ENCODE results near the gene CMTR2. TPM values are rescaled to one million over a fixed set of nuclear protein-coding genes. Genes with fewer than 3 reads are reported as not detected.
"Not testable (repeated sequence)": the region's sequence is repeated elsewhere in the genome, so short reads cannot be mapped to it uniquely, and the experiment has no call there.

CMTR2 gene, protein sequence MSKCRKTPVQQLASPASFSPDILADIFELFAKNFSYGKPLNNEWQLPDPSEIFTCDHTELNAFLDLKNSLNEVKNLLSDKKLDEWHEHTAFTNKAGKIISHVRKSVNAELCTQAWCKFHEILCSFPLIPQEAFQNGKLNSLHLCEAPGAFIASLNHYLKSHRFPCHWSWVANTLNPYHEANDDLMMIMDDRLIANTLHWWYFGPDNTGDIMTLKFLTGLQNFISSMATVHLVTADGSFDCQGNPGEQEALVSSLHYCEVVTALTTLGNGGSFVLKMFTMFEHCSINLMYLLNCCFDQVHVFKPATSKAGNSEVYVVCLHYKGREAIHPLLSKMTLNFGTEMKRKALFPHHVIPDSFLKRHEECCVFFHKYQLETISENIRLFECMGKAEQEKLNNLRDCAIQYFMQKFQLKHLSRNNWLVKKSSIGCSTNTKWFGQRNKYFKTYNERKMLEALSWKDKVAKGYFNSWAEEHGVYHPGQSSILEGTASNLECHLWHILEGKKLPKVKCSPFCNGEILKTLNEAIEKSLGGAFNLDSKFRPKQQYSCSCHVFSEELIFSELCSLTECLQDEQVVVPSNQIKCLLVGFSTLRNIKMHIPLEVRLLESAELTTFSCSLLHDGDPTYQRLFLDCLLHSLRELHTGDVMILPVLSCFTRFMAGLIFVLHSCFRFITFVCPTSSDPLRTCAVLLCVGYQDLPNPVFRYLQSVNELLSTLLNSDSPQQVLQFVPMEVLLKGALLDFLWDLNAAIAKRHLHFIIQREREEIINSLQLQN
- polyA plus RNA-seq (ENCODE audit: insufficient read length in 3 of 3): 10 to 100 TPM; 41.5 to 46.0 (median 45.9) TPM

DNA sequence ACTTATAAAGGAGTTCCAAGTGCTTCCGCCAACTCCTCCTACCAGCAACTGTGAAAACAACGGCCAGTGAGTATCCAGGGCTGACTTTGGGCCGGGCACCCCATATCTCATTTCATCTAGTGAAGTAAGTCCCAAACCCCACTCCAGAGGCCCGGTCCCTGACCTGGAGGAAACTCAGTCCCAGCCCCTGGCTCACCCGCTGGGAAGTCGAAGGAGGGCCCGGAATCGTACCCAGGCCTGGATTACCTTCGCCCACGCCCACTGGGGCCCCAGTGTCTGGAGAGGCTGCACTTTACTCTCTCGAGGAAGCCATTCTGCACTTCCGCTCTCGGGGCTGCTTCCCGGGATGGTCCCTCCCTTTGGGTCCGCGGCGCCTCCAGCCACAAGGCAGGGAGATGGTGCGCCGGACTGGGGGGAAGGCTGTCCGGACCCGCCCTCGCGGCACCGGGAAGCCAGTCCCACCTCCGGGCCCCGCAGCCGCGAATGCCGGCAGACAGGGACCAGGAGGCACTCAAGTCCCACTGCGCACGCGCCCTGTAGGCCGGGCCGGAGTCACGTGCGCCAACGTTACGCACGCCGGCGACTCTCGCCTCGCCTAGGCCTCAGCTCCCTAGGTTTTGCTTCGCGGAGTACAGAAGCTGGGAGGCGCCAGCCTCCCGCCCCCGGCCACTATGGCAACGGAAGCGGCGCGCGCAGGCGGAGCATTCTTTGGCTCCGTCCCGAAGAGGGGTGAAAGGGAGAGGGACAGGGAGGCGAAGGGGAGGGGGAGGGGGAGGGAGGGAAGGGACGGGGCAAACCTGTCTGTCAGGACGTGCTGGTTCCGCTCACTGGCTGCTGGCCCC, at the start of gene CMTR2:
Gene CMTR2 (minus strand): TSS at position 513 of the 842 bp plus-strand sequence. CDS start 3,482 bp downstream, outside the sequence.
- DNase-seq (ENCODE audit: low read depth in 3 of 3, low spot score in 2 of 3): peak; percentile 85 to 93 (median 88)

DNA sequence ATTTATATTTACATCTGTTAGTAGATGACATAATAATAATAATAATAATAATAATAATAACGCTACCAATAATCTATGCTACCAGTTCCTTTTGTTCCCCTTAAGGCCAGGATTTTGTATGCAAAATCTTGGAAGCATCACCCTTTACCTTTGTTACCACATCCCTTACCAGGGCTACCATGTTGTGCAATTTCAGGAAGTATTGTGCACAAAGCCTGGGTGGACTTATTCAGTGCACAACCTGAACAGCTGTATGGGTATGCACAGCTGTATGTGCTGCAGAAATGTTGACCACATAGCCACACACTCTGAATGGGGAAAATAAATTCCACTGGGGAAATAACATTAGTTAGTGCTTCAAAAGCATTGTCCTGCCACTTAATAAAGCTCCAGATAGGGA, 49.4 kb upstream of the CMTR2 start:
- DNase-seq (ENCODE audit: low read depth in 3 of 3, low spot score in 2 of 3): no peak

DNA sequence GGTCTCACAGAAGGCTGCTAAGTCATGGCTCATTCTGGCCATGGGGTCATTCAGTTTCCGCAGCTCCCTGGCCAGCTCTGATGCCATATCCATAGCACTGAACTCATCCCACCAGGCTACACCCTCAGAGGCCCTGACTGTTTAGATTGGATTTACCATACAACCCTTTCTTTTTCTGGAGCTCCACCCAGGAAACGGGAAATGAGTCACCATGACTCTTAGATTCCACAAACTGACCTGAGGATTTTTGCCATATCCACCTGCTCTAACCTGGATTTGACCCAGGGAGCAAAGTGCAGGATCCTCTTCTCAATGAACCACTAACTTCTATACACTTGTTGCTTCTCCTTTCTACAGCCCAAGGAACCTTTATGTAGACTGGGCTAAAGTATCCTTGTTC, 49.0 kb upstream of the CMTR2 start:
- DNase-seq (ENCODE audit: low read depth in 3 of 3, low spot score in 2 of 3): no peak

DNA sequence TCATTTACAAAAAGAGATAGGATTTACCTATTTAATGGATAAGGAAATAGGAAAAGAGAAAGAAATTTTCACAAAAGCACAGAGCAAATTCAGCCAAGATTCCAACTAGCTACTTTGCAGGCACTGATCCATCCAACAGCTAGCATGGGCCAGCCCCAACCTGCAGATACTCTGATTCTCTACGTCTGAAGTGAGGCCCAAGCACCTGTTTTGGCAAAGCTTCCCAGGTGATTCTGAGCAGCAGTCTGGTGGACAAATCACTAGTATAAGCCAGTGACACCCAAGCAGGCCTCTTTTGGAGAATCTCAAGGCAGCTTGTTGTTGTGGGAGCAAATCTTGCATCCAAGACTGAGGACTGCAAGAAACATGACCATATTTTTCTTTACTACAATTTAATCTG, 48.4 kb upstream of the CMTR2 start:
- DNase-seq (ENCODE audit: low read depth in 3 of 3, low spot score in 2 of 3): no peak

DNA sequence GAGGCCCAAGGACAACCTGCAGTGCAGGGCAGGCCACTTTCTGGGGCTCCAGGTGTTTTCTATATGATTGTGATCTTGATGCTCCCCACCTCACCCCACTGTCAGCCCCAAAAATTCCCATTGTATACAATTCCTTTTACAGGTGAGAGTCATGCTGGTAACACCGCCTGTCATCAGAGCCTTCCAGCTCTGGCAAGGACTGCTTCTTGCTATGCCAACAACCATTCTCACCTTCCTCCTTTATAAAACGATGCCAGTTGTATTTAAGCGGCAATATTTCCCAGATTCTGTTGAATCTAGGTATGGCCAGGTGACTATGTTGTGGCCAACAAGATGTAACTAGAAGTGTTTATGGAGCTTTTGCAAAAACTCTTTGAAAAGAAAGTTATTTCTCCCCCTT, 38.9 kb upstream of the CMTR2 start:
- no peak for DNase-seq (ENCODE audit: low read depth in 3 of 3, low spot score in 2 of 3)

DNA sequence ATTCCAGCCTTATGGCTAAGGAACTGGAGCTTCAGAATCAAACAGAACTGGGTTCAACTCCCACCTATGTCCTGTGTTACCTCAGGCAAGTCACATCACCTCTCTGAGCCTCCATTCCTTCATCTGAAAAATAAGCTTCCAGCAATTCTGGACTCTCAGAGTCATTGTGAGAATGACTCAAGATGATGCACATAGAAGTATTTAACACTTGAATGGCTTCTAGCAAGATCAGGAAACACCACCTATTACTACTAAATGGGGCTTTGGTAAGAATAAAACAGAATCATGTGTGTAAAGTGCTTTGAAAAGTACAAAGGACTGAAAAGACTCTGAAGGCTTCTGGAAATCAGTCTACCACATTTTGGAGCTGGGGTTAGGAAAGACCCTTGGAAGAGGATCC, 38.5 kb upstream of the CMTR2 start:
- DNase-seq (ENCODE audit: low read depth in 3 of 3, low spot score in 2 of 3): no peak

DNA sequence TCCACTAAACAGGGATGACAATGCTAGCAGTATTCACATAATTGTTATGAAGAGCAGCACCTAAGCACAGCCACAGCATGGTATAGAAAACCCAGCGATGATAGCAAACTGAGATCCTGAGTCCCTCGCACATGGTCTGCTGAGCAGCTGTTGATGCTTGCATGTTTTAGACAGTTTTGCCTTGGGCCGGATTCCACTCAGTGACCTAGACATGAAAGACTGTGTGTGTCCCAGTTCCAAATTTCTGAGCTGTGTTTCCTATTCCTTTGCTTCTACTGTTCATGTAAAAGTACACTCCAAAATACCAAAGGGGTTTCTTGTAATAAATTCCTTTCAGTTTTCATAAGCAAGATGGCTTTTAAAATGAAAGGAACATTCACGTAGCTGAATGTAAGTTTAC, 30.8 kb upstream of the CMTR2 start:
- DNase-seq (ENCODE audit: low read depth in 3 of 3, low spot score in 2 of 3): no peak

DNA sequence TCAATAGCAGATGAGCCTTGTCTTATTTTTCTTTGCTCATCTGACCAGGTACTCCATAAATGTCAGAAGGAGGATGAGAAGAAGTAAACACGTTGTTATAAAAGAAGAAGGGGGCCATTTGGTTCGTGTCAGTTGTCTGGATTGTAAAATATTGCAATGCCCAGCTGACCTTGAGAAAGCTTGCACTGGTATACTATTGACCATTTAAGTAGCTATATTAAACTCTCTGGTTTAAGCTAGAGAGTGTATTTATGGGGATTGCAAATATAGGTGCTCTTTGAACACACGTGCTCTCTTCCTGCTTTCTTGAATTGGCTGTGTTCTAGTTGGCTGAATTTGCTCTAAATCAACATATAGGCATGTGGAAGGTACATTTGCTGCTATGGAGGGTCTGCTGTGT, 26.1 kb upstream of the CMTR2 start:
- DNase-seq (ENCODE audit: low read depth in 3 of 3, low spot score in 2 of 3): no peak

DNA sequence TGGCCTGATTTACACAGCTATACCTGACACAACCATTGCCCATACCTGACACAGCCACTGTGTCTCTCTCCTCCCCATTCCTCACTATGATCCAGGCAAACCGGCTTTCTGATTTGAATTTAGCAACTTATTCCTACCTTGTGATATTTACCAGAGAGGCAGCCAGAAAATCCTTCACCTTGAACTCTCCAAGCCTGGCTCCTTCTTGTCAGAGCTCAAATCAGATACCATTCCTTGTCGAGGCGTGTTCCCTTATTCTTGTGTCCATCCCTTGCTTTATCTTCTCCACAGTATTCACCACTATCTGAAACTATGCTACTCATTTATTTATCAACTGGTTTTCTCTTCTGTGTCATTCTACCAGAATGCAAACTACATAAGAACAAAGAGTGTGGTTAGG, 24.4 kb upstream of the CMTR2 start:
- DNase-seq (ENCODE audit: low read depth in 3 of 3, low spot score in 2 of 3): not testable (repeated sequence)

DNA sequence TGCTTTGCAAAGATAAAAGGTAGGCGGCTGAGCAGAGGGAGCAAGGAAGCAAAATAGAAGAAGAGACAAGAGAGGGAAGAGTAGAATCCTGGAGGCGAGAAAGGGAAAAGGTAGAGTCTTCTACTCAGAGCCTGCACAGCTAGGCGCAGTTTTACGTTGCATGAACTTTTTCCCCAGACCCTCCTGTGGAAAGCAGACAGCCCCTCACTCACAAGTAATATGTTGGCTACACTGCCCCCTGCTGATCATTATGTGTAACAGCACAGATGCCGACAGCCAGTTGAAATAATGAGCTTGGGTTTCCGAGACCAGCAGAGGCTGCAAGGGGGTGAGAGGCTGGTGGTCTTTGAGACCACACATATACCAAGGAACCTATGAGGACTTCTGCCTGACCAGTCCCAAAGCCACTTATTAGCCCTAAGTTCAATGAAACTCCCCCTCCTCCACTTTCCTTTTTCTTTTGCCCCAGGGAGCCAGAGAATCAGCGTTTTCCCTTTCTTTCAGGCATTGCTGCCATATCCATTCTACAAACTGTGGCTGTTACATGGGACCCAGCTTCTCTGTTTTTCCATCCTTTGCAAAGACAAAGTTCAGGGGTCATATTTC, 22.5 kb upstream of the CMTR2 start:
- no peak for DNase-seq (ENCODE audit: low read depth in 3 of 3, low spot score in 2 of 3)

DNA sequence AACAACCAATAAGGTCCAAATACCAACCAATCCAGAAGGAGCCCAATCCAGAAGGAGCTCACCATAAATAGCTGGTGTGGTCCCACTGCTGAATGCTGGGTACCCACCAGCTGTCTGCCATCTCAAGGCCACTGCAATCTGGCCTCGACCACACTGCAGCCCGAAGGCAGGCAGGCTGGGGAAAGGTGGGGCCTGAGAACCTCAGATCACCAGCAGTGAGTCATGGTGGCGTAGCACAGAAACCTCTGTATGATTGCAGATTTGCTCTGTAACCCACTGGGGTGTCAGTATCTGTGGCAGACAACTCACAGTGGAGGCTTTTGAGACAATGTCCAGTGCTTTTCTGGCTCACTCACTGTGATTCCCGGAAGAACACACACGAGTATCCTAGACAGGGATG, 14.7 kb upstream of the CMTR2 start:
- no peak for DNase-seq (ENCODE audit: low read depth in 3 of 3, low spot score in 2 of 3)

DNA sequence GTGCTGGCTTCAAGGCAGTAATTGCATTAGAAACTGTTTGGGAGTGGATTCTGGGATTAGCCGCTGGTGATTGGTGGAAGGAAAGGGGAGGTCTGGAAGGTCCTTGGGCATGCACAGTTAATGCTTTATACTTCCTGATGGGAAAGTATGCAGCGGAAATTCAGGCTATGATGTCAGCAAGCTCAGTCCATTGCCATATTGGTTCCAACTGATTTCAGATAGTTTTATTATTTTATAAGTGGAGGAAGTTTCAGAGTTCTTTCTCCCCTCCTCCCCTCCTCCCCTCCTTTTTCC, 8.1 kb upstream of the CMTR2 start:
- DNase-seq (ENCODE audit: low read depth in 3 of 3, low spot score in 2 of 3): no peak

DNA sequence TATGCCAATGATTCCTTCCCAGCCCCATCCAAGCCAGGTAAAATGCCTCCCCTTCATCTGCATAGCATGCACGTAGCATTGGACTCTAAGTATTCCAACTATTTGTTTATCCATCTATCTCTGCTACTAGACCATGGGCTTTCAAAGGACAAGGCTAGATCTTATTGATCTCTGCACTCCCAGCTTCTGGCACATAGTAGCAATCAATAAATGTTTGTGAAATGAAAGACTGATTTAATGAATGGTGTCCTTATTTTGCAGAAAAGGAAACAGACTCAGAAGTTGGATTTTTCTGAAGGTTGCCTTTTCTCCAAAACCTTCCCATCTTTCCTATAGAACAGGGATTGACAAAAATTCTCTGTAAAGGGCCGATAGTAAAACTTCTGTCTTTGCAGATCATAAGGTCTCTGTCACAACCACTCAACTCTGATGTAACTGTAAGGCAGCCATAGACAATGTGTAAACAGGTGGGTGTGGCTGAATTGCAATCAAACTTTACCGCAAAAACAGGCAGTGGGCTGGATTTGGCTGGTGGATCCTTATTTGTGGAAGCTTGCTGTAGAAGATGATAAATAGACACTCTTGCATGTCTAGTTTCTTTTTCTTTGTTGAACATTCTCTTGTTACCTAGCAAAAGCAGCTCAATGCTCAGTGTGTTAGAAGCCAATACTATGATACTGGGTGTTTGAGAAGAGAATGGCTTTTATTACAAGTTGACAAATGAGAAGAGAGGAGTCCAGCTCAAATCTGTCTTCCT, 7.6 kb upstream of the CMTR2 start:
- DNase-seq (ENCODE audit: low read depth in 3 of 3, low spot score in 2 of 3): no peak

DNA sequence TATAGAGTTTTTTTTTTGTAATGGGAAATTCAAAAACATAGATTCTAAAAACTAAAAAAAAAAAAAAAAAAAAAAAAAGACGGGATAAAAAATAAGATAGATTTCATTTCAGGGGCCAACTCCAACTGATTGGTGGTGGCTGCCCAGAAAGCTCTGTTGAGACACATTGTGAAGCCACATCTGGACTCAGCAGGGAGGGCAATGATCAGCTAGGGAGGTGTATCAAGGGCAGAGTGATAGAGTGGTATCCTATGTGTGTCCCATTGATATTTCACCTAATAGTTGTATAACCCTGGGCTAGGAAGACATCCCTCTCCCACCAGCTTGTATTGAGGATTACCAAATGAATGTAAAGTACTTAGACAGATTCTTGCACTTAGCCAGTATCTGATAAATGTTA, 6.7 kb upstream of the CMTR2 start:
- DNase-seq (ENCODE audit: low read depth in 3 of 3, low spot score in 2 of 3): no peak

DNA sequence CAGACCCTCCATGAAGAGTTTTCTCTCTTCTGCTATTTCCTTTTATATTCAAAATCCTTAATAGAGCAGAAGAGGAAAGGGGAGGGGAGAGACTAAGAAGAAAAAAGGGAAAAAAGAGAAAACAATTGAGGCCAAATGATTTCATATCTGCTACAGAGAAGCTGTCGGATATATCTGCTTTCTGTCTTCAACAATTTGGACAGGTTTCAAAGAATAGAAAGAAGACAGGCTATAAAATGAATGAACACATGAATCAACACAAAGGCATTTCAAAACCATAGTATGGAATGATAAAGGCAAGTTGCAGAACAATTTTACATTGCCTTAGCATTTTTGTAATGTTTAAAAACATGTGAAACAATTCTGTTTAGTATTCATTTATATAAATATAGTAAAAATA, 4.7 kb upstream of the CMTR2 start:
- DNase-seq (ENCODE audit: low read depth in 3 of 3, low spot score in 2 of 3): no peak

DNA sequence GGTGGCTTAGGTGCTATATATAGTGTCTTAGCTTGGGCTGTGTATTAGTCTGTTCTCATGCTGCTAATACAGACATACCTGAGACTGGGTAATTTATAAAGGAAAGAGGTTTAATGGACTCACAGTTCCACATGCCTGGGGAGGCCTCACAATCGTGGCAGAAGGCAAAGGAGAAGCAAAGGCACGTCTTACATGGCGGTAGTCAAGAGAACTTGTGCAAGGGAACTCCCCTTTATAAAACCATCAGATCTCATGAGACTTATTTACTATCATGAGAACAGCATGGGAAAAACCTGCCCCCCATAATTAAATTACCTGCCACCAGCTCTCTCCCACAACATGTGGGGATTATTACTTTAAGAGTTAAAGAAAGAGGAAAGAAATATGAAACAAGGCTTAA, 2.9 kb upstream of the CMTR2 start:
- DNase-seq (ENCODE audit: low read depth in 3 of 3, low spot score in 2 of 3): not testable (repeated sequence)

DNA sequence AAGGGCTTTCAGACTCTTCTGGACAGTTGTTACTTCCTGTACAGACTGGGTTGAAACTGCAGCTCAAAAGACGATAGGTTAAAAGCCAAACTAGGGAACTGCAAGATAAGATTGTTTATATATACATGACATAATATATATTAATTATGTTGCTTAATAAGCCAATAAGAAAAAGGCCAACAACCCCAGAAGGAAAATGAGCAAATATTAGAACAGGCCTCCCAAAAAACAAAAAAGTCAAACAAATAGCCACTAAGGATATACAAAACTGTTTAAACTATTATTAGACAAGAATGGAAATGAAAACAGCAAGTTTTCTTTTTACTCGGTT, 495 bp upstream of the CMTR2 start:
- no peak for DNase-seq (ENCODE audit: low read depth in 3 of 3, low spot score in 2 of 3)

DNA sequence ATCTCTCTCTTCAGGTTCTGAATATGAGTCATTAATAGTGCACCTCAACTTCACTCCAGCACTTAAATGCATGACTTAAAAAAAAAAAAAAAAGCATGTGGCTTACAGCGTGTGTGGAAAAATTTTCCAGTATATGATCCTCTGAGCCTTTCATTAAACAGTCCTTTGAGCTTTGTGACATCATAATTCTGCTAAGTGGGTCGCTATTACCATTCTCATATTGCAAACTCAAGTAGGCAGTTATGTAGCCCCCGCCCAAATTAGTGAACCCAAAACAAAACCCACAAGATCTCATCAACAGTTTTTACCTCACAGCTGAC, 672 bp downstream of the CMTR2 start:
- no peak for DNase-seq (ENCODE audit: low read depth in 3 of 3, low spot score in 2 of 3)

DNA sequence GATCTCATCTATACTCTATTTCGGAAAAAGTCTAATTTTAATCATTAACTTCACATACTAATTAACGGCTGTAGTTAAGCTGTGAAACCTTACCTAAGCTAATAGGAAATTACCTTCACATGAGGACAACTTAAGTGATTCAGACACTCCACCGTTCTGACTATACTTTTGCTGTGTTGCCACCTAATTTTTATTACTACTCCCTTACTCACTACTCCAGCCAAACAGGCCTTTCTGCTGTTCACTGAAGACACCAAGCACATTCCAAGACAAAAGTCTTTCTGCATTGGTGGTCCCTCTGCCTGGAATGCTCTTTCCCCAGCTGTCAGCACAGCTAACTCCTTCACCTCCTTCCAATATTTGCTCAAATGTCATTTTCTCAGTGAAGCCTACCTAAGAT, 1.3 kb downstream of the CMTR2 start:
- DNase-seq (ENCODE audit: low read depth in 3 of 3, low spot score in 2 of 3): no peak

DNA sequence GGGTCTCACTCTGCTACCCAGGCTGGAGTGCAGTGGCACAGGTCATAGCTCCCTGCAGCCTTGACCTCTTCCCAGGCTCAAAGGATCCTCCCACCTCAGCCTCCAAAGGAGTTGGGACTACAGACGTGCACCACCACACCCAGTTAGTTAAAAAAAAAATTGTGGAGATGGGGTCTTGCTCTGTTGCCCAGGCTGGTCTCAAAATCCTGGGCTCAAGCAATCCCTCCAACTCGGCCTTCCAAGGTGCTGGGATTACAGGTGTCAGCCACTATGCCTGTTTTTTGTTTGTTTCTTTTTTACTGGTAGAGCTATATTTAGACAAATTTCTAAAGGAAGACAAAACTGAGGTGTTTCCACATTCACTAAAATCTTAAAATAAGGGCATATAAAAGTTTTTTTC, 1.7 kb downstream of the CMTR2 start:
- no peak for DNase-seq (ENCODE audit: low read depth in 3 of 3, low spot score in 2 of 3)

DNA sequence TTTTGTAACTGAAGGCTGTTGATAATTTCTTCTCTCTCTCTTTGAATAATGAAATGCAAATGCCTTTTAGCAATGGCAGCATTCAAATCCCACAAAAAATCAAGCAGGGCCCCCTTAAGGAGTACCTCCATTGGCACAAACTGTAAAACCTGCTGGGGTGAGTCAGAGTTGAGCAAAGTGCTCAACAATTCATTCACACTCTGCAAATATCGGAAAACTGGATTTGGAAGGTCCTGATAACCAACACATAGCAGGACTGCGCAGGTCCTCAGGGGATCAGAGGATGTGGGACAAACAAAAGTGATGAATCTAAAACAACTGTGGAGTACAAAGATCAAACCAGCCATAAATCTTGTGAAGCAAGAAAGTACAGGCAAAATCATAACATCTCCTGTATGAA, 5.6 kb downstream of the CMTR2 start:
- DNase-seq (ENCODE audit: low read depth in 3 of 3, low spot score in 2 of 3): no peak

Measured in right renal cortex interstitium (tissue), 3 donors.